Kasumi-1 (cell line): ENCODE data around the gene BBX.
A peak's percentile ranks its signal among the peaks of the same experiment; 100 is the strongest.
"Not testable (repeated sequence)": the region's sequence is repeated elsewhere in the genome, so short reads cannot be mapped to it uniquely, and the experiment has no call there.

Experiments used
- DNase-seq, 2 experiments: peaks; one replicate each; lab custom pipeline; 2025; lab: John Stamatoyannopoulos, UW

BBX gene

DNA sequence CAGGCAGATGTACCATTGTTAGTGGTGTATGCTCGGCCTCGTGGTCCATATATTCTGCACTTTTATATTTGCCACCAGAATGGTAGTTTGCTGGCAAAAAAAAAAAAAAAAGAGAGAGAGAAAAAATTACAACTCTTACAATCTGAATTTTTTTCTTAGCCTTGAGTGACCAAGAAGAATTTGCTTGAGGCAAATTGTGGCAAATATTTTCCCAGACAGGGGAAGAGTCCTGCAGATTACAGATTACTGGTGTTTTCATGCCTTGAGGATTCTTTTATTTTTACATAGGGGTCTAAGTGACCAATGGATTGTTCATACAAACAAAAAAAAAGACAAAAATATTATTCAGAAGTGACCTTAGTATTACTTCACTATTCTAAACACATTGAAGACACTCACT lies 283.3 kb downstream of the BBX start:
- DNase-seq, result no peak

DNA sequence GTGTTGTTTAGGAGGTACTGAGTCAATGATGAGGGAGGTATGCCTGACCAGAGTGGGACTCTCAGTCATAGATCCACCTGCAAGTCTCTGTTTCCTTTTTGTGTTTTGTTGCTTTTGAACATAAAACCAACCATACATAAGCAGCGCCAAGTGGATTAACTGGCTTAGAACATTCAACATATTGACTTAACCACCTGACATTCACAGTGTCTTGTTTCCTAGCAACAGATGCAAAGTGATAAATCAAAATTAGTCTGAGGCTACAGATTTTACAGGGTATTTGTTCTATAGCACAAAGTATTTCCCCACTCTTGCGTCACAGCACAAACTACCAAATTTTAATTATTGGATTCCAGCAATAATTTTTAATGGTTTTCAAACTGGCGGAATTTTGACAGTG lies 283.8 kb downstream of the BBX start:
- DNase-seq, result no peak

DNA sequence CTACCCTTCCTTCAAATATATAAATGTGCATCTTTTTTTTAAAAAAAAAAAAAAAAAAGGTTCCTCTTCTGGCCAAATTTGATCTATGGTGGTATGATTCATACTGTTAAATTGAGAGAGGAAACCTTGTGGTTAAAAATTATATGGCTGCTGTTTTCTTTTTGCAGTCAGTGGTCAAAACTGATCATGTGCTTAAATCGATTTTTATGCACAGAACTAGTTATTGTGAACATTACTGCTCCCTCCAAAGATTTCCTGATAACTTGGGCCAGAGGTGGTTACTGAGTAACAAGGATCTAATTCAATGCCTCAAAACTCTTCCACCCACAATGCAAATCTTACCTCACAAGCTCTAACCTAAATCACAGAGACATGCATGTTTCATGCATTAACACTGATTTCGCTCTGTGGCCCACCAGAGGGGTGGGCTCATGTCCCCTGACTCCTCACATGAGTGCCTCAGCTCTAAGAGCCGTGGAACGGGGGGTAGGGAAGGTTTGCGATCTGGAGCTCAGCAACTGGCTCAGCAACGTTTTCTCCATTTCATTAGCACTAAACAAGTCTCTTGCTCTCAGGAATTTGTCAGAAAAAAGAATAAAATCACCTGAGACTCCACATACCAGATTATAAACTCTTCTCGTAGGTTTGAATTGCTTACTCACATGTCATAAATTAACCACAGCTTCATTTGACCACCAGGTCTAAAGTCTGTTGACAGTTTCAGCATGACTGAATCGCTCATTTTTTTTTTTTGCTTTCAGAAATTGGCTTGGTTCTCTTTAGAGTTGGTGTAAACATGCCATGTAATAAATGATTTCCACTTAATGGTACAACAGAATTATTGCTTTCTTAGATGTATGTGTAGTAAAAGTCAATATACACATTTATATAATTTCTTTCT lies 287.7 kb downstream of the BBX start:
- DNase-seq, result peak; percentile 39 to 49

DNA sequence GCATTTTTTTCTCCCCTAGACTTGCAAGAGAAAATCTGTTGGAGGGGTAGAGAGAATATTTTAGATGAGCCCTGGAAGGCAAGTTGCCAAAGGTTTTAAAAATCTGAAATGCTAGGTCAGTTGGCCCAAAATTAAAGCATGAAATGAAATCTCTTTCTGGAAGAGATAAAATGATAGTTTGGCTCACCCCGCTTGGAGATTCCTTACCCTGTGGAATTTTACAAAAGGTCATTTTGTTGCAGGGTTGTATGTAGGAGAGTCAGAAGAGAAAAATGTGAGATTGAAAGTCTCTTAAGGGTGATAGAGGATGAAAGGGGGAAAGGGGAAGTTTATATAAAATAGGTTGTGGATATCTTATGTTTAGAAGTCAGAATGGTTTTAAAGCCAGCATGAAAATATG lies 290.3 kb downstream of the BBX start:
- DNase-seq, result no peak

DNA sequence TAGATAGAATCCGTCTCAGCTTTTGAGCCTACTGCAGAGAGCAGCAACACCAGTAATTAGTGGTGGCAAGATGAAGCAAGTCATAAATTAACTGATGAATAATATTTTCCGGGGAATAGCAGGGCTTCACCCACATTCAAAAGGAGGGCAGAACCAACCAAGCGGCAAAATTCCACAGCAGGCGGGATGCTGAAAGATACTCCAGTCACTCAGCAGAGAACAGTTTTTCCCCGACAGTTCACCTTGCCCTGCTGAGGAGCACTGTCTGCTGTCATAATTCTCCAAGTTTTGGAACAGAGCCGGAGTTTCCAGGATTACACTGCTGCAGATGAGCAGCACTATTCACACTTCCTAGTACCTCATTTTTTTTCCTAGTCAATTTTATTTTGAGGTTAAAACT lies 293.3 kb downstream of the BBX start:
- DNase-seq, result no peak

DNA sequence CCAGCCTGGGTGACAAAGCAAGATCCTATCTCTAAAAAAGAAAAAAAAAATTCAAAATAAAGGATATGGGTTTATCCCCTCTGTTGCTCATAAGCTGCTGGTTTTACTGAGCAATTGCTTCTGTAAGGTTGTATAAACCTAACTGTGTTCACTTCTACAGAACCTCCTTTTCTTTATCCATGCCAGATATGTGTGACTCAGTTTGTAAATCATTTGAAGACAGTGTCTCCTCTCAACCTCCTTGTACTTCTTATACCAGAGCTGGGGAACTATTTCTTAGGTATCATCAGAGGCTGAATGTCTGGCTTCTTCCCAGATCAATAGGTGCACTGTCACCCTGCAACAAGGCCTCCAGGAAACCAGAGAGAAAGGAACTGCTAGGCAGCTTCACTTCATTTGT lies 294.3 kb downstream of the BBX start:
- no peak for DNase-seq

DNA sequence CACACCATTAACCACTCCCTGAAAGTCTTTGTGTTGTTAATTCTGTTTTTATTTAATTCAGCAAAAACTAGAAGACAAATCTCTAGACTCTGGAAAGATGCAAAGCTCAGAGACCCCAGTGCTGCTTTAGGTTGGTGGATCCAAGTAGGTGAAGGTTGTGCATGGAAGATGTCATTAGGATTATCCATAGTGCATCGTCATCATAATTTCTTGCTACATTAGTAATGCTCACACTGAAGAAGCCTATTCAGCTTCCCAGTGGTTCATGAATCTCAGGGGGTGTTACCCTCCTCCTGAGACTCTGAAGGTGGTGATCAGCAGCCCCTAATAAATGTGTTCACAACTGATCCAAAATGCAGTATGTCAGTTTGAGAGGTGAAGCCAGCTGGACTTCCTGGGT lies 295.3 kb downstream of the BBX start:
- no peak for DNase-seq

DNA sequence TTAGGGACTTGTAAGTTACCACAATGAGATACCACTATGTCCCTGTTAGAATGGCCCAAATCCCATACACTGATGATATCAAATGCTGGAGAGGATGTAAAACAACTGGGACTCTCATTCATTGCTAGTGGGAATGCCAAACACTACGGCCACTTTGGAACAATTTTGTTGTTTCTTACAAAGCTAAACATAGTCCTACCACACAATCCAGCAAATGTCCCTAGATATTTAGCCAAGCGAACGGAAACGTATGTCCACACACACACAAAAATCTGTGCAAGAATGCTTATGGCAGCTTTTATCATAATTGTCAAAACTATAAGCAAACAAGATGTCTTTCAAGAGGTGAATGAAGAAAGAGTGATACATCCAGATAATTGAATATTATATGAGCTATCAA lies 296.9 kb downstream of the BBX start:
- no peak for DNase-seq

DNA sequence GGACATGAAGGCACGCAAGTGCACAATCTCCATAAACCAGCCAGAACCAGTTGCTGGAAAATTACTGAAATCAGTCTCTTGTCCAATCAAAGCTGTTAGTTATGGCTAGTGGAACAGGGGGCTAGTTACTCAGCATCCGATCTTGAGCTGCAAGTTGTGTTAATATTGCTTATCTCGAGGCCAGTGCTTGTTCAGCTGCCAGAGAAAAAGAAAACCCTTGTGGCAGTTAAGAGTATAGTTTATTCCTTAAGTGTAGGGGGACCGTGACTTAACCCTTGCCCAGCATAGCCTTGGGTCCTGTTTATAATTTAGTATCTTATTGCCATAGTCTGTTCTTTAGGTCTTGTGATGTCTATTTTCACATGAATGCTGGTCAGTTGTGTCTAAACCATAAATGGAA lies 299.5 kb downstream of the BBX start:
- no peak for DNase-seq

DNA sequence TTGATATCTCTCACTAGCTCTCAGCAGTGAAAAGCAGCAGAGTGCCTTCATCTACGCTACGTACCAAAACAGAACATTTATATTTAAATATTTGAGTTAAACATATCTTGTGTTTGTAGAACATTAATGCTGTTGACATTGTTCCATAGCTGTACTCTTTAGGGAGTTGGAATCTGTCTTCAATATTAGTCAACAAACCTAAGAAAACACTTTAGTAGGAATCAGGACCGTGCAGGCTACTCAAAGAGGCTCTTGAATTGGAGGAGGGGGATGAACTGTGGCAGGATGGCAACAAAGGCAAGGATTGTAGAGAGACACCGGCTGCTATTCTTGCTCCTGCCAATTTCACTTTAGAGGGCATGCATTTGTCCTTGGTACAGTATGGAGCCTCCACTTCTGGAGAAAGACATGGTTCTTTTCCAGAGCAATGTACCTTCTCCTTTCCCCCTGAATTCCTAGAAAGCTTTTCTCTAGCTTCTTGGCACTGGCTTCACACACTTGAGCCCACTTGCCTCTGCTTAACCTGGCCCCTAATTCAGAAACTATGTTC lies 302.1 kb downstream of the BBX start:
- DNase-seq, result no peak

DNA sequence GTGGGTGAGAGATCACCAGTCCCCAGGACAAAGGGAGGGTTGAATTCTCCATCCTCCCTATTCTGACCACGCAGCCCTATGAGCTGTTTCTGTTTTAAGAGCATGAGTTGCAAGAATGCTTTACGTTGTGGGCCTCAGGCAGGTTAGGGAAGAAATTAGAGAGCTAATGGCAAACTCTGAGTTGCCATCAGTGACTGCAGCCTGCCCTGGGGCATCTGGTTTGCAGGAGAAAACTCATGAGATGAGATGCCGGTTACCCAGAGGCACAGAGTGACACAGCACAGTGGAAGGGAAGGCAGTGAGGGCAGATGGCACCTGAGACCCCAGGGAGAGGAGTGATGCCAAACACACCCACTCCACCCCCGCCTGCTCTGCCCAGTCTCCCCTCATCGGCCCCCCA lies 302.8 kb downstream of the BBX start:
- no peak for DNase-seq

DNA sequence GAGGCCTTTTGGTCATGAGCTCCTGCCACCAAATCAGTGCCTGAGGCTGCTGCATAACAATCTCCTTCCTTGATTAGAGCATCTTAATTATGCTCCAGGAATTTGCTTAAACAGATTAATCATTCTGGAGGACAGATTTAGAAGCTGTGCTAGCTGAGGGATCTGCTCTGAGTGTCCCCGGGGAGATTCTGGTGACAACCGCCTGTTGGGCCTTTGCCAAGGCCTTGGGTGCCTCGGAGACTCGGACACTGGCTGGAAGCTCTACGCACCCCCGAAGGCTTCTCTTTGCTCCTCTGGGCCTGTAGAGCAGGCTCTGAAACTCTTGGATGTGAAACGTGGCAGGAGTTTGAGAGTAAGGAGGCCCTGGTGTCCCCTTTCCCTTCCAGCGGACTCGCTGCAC lies 304.0 kb downstream of the BBX start:
- DNase-seq, result no peak

DNA sequence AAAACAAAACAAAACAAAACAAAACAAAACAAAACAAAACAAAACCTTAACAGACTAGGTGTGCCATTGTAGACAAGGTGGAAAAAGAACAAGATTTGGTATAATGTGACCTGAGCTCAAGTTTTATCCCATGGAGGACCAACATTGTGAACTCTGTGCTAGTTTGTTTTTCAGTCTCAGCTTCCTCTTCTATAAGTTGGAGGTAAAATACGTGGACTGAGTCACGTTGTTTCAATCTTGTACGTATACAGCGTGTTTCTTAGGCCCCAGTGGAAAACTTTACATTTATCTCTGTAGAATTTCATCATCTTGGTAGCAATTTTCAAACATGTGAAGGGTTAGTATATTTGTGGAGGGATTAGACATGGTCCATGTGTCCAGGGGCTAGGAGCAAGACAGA lies 306.4 kb downstream of the BBX start:
- DNase-seq, result no peak

DNA sequence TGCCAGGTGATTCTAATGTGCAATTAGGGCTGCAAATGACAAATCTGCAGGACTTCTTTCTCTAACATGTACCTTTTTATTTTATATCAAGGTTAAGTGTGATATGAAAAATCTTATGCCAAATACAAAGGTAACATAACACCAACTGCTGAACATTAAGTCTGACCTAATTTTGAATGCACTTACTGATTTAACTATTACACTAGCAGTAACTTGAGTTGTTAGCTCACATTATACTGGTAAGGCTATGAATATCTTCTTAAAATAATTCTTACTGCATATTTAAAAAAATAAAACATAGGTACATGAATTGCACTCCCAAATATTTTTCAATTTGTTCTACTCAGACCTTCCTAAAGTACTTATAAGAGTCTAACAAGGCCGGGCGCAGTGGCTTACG lies 308.8 kb downstream of the BBX start:
- DNase-seq, result no peak

DNA sequence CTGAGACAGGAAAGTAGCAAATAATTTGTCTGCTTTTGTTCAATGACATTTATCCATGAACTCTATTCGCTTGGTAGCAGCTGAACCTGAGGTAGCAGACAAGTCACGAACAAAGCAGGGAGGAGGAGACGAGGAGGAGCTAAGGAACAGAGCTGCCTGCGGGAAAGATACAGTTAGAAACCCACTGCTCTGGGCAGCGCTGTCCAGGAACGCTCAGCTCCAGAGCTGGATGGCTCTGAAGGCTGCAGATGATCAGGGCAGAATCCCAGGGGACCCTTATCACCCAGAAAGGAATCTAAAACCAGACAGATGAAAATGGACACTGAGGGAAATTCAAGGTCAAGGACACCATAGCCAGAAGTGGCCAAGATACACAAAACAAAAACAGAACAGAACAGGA lies 310.3 kb downstream of the BBX start:
- no peak for DNase-seq

DNA sequence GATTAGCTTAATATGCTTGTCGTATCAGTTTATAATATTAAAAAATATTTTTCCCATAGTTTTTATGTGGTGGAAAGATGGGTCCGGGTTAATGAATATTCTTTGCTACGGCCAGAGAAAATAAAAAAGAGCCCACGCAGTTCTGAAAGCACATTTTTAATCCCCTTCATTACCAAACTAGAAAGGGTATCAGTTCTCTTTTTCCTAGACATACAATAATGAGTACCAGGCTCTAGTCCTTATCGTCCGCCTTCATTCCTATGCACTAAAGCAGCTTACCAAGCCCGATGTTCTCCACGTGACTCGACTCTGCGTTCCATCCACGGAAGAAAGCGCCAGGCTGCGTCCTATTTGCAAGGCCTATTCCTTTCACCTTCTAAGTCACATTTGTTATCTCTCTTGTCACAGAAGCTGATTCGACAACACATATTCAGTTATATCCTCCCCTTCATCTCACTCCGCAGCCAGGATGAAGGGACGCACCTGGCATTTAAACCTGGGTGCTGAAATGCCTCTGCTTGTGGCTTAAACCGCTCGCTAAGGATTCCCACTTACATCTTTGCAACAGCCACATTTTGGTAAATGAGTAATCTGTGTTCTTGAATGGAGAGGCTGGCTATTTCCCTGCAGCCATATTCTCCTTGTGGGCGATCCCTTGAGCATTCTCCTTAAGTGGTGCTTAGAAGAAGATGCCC lies 311.1 kb downstream of the BBX start:
- DNase-seq, result no peak

DNA sequence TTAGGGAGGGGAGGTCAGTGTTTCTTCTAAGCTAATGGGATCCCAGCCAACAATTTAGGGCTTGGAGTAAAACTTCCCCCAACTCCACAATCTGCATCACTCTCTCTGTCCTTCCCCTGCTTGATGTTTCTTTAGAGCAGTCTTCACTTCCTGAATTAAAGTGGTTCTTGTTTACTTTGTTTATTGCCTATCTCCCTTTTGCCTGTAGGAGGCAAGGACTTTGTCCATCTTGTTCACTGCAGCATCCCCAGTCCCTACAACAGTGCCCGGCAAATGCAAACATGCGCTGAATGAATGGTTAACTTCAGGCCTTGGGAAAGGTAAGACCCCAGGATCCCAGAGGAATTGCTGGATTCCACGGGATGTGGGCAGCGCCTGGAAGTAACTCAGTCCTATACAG lies 312.2 kb downstream of the BBX start:
- not testable (repeated sequence) for DNase-seq

DNA sequence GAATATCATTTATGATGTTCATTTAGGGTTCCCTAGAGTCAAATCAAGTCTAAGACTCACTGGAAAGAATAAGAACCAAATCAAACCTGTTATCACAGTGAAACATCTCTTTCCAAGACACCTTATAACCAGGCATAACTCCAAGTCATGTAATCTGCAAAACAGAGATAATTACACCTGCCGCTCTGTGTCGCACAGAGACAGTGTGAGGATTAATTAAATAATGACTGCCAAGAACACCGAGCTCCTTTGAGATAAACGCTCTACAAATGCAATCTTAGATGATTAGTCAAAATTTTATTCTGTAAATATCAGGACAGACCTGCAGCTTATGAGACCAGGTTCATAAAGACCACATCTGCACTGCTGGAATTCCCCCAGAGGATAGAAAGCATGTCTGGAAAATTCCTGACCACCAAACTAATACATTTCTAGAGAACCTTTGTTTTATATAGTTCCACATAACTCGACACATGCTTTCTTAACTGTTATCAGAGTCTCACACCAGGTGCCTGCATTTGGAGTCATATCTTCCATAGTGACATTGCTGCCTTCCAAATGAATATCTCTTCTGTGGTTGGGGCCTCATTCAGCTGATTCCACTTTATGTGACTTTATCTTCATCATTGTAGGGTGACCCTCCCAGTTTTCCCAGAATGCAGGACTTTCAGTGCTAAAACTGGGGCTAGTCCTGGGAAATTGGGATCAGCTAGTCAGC lies 315.3 kb downstream of the BBX start:
- no peak for DNase-seq

DNA sequence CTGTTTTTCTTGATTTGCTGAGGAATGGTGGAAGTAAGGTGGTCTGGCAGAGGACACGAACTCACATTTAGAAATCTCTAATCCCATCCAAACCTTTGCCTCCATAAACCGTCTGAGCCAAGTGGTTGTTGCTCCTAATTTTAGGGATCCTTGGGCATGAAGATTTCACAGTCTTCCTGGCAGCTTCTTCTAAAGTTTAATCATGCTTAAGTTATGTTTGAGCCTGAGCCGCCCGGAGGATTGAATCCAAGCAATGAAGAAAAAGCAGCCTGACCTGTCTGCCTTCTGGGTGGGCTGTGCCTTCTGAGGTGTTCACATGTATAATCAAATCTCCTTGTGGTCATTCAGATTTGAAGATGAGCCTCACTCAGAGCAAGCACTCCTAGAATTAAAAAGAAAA lies 319.1 kb downstream of the BBX start:
- DNase-seq, result no peak

DNA sequence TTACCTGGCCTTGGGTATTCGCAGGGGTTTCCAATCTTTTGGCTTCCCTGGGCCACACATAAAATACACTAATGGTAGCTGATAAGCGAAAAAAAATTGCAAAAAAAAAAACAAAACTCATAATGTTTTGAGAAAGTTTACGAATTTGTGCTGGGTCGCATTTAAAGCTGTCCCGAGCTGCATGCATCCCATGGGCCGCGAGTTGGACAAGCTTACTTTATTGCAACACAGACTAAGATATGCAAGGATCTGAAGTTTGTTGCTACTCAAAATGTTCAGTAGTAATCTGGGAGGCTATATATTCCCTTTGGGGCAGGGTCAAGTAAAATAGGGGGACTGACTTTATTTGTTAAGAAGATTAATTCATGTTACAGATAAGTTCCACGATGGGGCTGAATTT lies 320.2 kb downstream of the BBX start:
- no peak for DNase-seq

DNA sequence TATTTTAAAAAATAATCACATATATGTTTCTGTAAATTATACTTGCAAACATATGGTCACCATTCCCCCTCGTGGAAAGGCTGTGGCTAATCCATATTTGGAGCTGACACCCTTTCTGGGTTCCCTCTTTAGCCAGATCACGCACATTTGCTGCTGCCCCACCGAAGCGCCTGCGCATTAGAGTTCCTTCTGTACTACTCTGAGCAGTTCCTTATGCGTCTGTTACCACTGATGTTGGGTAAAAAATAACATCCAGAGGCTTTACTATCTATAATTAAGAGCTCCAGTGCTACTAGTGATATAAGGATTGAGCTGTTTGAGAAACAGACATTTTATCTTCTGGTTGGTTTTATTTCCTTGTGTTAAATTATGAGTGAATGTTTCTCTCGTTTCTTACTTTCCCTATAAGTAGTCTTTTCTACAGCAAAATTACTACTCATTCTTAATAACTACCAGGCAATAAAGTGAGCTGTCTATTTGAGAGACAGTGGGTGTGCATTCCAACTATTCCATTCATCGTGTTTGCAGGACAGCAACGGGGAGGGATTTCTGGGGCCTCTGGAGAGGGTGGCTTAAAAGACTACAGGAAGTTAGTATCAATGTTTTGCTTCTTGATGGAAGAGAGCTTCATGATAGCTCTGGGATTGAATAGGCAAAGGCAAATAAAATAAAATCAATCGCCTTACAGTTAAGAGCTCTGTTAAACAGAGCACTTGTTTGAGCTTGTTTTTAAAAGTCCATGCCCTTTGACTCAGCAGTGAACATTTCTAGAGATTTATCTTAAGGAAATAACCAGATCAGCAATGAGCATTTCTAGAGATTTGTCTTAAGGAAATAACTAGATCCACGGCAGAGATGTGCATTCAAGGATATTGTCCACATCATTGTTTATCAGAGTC lies 322.9 kb downstream of the BBX start:
- DNase-seq, result no peak
